ENCODE data around the gene KLF15.
"Not testable (repeated sequence)": the region's sequence is repeated elsewhere in the genome, so short reads cannot be mapped to it uniquely, and the experiment has no call there.

The KLF15 gene

GRCh38 chr3:126346466-126346865, 10.7 kb downstream of the KLF15 start:
- DNase-seq (ENCODE audit: low read depth), result no peak

GRCh38 chr3:126345641-126346460, 11.4 kb downstream of the KLF15 start:
- DNase-seq (ENCODE audit: low read depth), result no peak

DNA sequence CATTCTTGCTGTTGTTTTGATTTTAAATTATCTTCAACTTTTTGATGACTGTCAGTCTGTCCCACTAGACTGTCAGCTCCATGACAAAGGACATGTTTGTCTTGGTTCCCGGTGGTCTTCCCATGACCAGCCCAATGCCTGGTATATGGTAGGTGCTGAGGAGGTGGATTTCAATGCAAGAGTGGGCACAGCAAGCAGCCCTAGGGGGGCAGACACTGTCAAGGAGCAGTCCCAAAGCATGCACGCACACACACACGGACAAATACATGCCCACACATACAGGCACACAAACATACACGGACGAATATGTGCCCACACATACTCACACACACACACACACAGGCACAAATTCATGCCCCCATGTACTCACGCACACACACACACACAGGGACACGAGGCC, 12.0 kb downstream of the KLF15 start:
- no peak for DNase-seq (ENCODE audit: low read depth)

DNA sequence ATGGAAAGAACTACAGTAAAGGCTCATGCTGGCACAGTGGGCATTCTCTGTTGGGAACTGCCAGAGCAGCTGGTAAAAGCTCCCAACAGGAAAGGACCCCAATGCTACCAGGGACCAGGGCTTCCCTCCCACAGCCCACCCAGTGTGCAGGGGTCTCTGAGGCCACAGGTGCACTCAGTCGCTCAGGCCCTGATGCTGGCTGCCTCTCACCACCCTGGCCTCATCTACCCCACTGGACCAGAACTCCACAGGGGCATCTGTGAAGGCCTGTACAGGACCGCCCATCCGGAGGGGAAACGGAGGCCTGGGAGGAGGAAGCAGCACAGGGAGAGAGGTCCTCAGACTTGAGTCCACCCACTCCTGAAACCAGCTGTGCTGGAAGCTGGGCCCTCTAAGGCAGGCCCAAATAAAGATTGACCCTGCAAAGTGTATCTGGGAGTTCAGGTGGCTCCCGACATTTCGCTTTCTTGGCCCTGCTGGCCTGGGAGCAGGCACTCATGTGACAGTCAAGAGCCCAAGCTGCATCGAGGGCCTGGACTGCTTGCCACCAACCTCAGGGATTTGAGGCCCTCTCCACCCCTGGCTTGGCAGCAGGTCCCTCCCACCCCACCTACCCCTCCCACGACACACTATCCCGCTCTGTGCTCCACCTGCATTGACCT, 12.7 kb downstream of the KLF15 start:
- no peak for DNase-seq (ENCODE audit: low read depth)

GRCh38 chr3:126343649-126344035, 13.6 kb downstream of the KLF15 start:
- DNase-seq (ENCODE audit: low read depth), result no peak

- peak; percentile 42 for DNase-seq (ENCODE audit: low read depth)
Observed at GRCh38 chr3:126342991-126343648, 14.1 kb downstream of the KLF15 start.

- no peak for DNase-seq (ENCODE audit: low read depth)
Observed at GRCh38 chr3:126342211-126342610, 15.0 kb downstream of the KLF15 start.

DNA sequence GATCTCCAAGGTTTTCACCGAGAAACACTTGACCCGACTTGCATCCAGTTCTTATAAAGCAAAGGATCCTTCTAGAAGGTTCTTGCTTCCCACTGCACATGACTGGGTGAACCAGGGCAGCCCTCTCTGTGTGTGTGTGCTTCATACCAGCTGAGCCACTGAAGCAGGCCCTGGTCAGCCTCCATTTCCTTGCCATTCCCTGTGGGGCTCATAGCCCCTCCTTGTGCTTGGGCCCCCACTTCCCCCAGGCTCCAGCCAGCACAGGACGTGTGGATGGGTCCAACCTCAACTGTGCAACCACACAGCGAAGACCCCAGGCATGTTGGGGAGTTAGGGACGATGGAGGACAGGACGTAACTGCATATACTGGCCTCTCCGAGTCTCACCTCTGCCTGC, 15.5 kb downstream of the KLF15 start:
- no peak for DNase-seq (ENCODE audit: low read depth)

GRCh38 chr3:126340943-126341754, 16.1 kb downstream of the KLF15 start:
- DNase-seq (ENCODE audit: low read depth), result no peak

GRCh38 chr3:126340596-126340942, 16.6 kb downstream of the KLF15 start:
- no peak for DNase-seq (ENCODE audit: low read depth)

DNA sequence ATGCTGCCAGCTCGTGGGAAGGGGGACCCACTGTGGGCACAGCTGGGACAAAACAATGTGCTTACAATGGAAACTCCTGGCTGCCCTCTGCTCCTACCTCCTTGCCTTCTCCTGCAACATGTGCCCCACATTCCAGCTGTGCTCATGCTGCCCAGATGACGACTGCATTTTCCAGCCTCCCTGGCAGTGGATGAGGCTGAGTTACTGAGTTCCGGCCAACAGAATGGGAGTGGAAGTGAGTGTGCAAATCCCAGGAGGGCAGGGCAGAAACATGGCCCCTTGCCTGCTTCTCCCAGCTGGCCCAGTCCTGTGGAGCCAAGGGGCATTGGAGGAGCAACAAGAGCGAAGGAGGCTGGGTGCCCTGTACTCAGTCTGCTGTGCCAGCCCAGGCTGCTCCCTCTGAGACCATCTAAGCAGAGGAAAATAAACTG, 17.1 kb downstream of the KLF15 start:
- no peak for DNase-seq (ENCODE audit: low read depth)

- no peak for DNase-seq (ENCODE audit: low read depth)
Observed at GRCh38 chr3:126339466-126339865, 17.7 kb downstream of the KLF15 start.

- DNase-seq (ENCODE audit: low read depth), result no peak
Observed at GRCh38 chr3:126338790-126339288, 18.4 kb downstream of the KLF15 start.

DNA sequence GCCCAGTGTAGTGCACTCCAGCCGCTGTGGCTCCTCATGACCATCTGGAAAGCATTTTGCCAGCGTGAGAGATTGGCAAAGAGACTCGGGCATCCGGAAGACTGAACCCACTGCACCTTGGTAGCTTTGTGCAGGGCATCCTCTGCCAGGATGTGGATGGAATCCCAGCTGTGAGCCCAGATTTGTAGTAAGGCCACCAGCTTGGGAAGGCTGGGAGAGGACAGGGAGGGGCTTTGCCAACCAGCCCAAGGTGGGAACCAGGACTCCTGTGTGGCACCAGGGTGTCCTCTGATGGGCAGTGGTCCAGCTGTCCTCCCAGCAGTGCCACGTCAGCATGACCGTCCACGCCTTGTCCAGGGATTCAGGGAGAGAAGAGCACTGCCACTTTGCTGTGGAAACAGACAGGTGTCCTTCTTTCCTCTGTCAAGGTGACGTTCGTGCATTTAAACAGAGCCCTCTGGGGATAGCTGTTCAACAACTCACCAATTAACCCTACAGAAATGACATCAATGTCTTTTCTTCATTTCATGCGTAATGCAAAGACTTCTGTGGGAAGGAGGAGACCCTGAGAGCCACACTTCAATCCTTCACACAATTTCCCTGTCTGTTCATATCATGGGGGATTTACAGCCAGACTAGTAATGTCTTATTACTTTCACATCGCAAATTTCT, 19.1 kb downstream of the KLF15 start:
- no peak for DNase-seq (ENCODE audit: low read depth)

DNA sequence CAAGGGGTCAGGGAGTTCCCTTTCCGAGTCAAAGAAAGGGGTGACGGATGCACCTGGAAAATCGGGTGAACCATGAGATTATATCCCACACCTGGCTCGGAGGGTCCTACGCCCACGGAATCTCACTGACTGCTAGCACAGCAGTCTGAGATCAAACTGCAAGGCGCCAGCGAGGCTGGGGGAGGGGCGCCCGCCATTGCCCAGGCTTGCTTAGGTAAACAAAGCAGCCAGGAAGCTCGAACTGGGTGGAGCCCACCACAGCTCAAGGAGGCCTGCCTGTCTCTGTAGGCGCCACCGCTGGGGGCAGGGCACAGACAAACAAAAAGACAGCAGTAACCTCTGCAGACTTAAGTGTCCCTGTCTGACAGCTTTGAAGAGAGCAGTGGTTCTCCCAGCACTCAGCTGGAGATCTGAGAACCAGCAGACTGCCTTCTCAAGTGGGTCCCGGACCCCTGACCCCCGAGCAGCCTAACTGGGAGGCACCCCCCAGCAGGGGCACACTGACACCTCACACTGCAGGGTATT, 25.3 kb downstream of the KLF15 start:
- not testable (repeated sequence) for DNase-seq (ENCODE audit: low read depth)

DNA sequence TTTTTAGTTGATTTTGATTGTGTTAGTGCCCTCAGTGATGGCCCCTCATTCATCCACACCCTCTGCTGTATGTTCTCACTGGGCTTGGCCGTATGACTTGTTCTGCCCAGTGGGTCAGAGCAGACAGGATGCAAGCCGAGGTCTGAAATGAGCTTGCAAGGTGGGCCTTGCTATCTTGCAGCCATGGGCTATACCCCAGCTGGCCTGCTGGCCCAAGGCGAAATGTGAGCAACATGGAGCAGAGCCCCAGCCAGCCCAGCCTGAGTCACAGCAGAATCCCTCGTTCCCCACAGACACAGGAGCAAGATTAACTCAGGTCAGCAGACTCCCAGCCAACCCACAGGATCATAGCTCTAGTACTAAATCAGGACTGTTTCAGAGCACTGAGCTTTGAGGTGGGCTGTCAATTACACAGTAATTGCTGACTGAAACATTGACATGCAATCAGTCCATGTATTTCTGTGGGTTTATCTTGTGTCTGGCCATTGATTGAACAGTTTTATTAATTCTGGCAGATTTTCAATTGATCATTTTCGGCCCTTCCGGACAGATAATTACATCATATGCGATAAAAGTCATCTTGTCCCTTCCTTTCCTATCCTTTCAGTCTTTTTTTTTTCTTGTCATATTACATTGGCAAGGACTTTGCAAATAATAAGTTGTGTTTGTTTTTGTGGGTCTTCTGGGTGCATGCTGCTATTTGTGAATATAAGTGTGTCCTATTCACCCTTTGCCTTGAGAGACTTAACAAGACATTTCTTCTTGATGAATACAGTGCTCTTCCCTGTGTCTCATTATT, 27.1 kb downstream of the KLF15 start:
- DNase-seq (ENCODE audit: low read depth), result no peak

DNA sequence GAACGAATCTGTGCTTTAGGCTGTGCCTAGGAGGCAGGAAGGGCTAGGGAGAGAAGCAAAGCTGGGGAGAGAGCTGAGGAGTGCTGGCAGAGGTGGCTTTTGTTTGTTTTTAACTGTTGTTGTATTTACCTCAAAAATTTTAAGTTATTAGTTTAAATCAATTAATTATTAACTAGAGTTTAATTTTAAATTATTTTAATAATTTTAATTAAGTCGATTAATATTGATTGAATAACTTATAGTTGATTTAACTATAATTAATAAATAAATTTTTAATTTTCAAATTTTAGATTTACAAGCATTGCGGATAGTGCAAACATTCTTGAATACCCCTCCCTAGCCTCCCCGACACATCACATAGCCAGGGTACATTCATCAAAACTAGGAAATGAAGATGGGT, 30.6 kb downstream of the KLF15 start:
- no peak for DNase-seq (ENCODE audit: low read depth)

DNA sequence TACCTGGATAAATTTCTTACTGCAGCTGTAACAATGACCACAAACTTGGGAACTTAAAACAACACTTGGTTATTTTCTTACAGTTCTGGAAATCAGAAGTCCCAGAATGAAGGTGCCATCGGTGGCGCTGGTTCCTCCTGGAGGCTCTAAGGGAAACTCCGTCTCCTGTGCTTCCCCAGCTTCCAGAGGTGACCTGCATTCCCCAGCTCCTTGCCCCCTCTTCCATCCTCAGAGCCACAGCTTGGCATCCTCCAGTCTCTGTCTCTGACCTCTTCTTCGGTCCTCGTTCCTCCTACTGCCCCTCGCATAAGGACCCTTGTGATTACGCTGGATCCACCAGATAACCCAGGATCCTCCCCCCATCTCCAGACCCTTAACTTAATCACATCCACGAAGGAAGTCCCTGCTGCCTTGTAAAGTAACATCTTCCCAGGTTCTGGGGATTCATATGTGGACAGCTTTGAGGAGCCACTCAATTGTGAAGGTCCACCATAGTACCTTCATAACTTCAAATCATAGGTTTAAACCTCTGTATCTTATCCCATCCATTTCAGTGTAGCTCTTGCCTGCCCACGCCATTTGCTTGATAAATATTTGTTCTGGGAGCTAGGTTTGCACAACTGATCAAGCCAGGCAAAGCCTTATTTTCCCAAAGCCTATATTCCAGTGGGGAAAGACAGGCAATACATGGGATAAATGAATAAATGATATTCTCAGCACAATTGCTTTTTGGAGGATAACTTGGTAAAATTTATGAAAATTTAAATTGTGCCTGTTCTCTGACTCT, 34.8 kb downstream of the KLF15 start:
- DNase-seq (ENCODE audit: low read depth), result no peak

GRCh38 chr3:126321490-126321889, 35.7 kb downstream of the KLF15 start:
- DNase-seq (ENCODE audit: low read depth), result no peak
